Measurements from ENCODE around the gene OSBPL8. TPM values are rescaled to one million over a fixed set of nuclear protein-coding genes. Genes with fewer than 3 reads are reported as not detected.

Gene OSBPL8
- total and polyA plus RNA-seq, 2 of the 8 experiments (the other 6 are each of a cell fraction or from before 2014, with no cell fraction given) = 10.9 to 81.1 TPM

DNA sequence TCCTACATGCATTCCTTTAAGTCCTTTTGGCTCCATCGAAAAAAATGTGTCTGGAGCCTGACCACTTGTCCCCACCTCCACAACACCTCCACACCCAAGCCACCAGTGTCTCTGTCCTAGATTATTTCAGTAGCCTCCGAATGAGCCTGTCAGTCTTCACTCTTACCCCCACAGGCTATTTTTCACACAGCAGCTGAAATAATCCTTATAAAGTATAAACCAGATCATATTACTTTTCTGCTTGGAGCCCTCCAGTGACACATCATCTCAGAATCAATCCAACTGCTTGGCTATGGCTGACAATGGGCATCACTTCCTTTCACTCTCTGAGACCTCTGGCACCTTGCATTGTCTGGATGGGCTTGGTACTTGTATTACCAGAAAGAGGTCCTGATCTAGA lies 256.2 kb downstream of the OSBPL8 start:
- no peak overlapping the region for H3K23ac ChIP-seq (ENCODE audit: insufficient read length)
- no peak overlapping the region for H2BK120ac ChIP-seq (replicated peaks; ENCODE audit: low read depth, low read length)
- no peak overlapping the region for H2BK15ac ChIP-seq (ENCODE audit: low read length)
- ChIA-PET CTCF (ENCODE audit: partially characterized antibody) (interaction anchor here (0.6 to 1.2 kb wide), 3 partner anchors 9 to 224 kb away, joined by 3 to 4 read pairs (median 3); no protein-coding TSS in a partner anchor), POLR2A (ENCODE audit: partially characterized antibody) (no interaction called here)
- H3K36me3 ChIP-seq (ENCODE audit: control insufficient read depth in 2 of 4, insufficient read depth in 4 of 4, low read length in 3 of 4) = no peaks in the 10 kb centered on the region
- H3K27me3 ChIP-seq (replicated peaks in 1 of 4; ENCODE audit: control insufficient read depth in 3 of 4, extremely low read depth in 1 of 4, insufficient read depth in 3 of 4, low read length in 3 of 4) = no peaks in the 10 kb centered on the region
- no peak overlapping the region for H3K56ac ChIP-seq (replicated peaks; ENCODE audit: insufficient read length, low read depth, low read length)
- no peaks in the 10 kb centered on the region for H3K9me3 ChIP-seq (ENCODE audit: insufficient read depth in 2 of 2, low read depth in 1 of 2, low read length in 1 of 2)
- H3K4ac ChIP-seq (replicated peaks; ENCODE audit: insufficient read length, low read depth, low read length) = no peak overlapping the region
- no peak overlapping the region for H4K91ac ChIP-seq (replicated peaks; ENCODE audit: insufficient read length, low read length)
- no peaks in the 10 kb centered on the region for H3K79me2 ChIP-seq (ENCODE audit: control insufficient read depth in 1 of 2, insufficient read depth in 2 of 2, low read length in 2 of 2)
- H2BK5ac ChIP-seq (ENCODE audit: low read depth, low read length) = no peak overlapping the region
- H2BK20ac ChIP-seq (ENCODE audit: low read length) = no peak overlapping the region
- no peak overlapping the region for H3K27ac ChIP-seq (ENCODE audit: low read depth, low read length)
- H2AFZ ChIP-seq (ENCODE audit: low read length) = no peak overlapping the region
- H3K4me2 ChIP-seq (ENCODE audit: insufficient read depth in 1 of 2, low read depth in 2 of 2, low read length in 2 of 2) = no peak overlapping the region
- no peaks in the 10 kb centered on the region for H4K20me1 ChIP-seq (replicated peaks in 1 of 2; ENCODE audit: control insufficient read depth in 1 of 2, insufficient read depth in 2 of 2, low read length in 2 of 2)
- 92% methylated on average over 2 of the region's 2 CpGs; no CpG with 5 or more reads in 1 of the 2 experiments for WGBS, 2 experiments (ENCODE audit: extremely low coverage in 1 of 2, insufficient coverage in 1 of 2, insufficient read length in 1 of 2, insufficient replicate concordance in 2 of 2, low coverage in 1 of 2, low lambda C conversion rate in 2 of 2, missing lambda C conversion rate in 1 of 2)
- H2AK5ac ChIP-seq (ENCODE audit: low read depth, low read length) = no peak overlapping the region
- H3K14ac ChIP-seq (ENCODE audit: insufficient read length) = no peak overlapping the region
- no peaks in the 10 kb centered on the region for H3K79me1 ChIP-seq (ENCODE audit: low read depth, low read length)
- no peak overlapping the region for H2BK12ac ChIP-seq (ENCODE audit: low read depth, low read length)
- TF ChIP-seq TBP (IDR thresholded peaks at IDR 0.05; ENCODE audit: low read depth, low read length) = no peak
- TF ChIP-seq NRF1 (IDR thresholded peaks at IDR 0.05; ENCODE audit: low read depth, low read length) = no peak
- no peak for TF ChIP-seq FOSL1 (IDR thresholded peaks at IDR 0.05; ENCODE audit: insufficient read depth, low read depth, low read length)
- TF ChIP-seq KDM1A (IDR thresholded peaks at IDR 0.05; ENCODE audit: borderline replicate concordance, low read length) = no peak
- H3K9ac ChIP-seq (replicated peaks in 1 of 4; ENCODE audit: extremely low read depth in 1 of 4, low read depth in 3 of 4, low read length in 3 of 4) = no peak overlapping the region
- no peak overlapping the region for H4K8ac ChIP-seq (ENCODE audit: extremely low read depth, insufficient read depth, low read length)
- FAIRE-seq = no peak
- H3K18ac ChIP-seq (ENCODE audit: extremely low read depth, low read length) = no peak overlapping the region
- H3K4me3 ChIP-seq (ENCODE audit: extremely low read depth in 1 of 4, insufficient read depth in 2 of 4, low read depth in 3 of 4, low read length in 4 of 4) = no peak overlapping the region
- H3K23me2 ChIP-seq (ENCODE audit: low read depth, low read length) = no peaks in the 10 kb centered on the region
- no peak for DNase-seq (ENCODE audit: low read depth in 1 of 2, low spot score in 2 of 2)
- H3K4me1 ChIP-seq (replicated peaks in 1 of 4; ENCODE audit: control insufficient read depth in 3 of 4, insufficient read depth in 4 of 4, low read length in 3 of 4) = no peaks in the 10 kb centered on the region
- no peak overlapping the region for H4K5ac ChIP-seq (ENCODE audit: insufficient read length, low read depth, low read length)

Small RNA genes within 50 kb of the gene (small RNA-seq; reads per million reads assigned to genes)
- gene RN7SKP172 (ENCODE audit: insufficient read depth) = not detected

Other genes starting within 250 kb of the OSBPL8 start
- 9.2 and 10.0 TPM in 2 replicates for gene BBS10, start 211.4 kb downstream of the OSBPL8 start, total RNA-seq (2021; fragmentation: NEBNext Ultra II Directional; extraction: Animal tissue kit (Norgen Biotek cat#: 25700))
- gene BBS10, start 211.4 kb downstream of the OSBPL8 start, polyA plus RNA-seq (2011; rRNA removed) = 2.6 and 4.4 TPM in 2 replicates
- 27.6 and 32.1 TPM in 2 replicates for gene ZDHHC17, start 204.3 kb upstream of the OSBPL8 start, total RNA-seq (2021; fragmentation: NEBNext Ultra II Directional; extraction: Animal tissue kit (Norgen Biotek cat#: 25700))
- 17.3 and 28.9 TPM in 2 replicates for gene ZDHHC17, start 204.3 kb upstream of the OSBPL8 start, polyA plus RNA-seq (2011; rRNA removed)

All from H1 (cell line).